H9 (cell line): ENCODE results near the gene GTF2A2. TPM values are rescaled to one million over a fixed set of nuclear protein-coding genes. Genes with fewer than 3 reads are reported as not detected.

ENCODE experiments used
- DNase-seq: peaks from one replicate; pipeline ENCODE4 v3.0.0-alpha.2; 2017
- H2AFZ ChIP-seq: one replicate; pipeline ENCODE4 v1.6.1; 2013; ENCODE audit warnings: mild to moderate bottlenecking, low read length, control low read depth, moderate library complexity
- H2AK5ac ChIP-seq: 2 replicates; pipeline ENCODE4 v1.6.1; 2013; ENCODE audit warnings: low read length, control low read depth, mixed read lengths; ENCODE audit not compliant: insufficient read length
- H2BK120ac ChIP-seq: one replicate; pipeline ENCODE4 v1.6.1; 2013; ENCODE audit warnings: low read depth, mild to moderate bottlenecking, low read length, control low read depth, inconsistent platforms; ENCODE audit not compliant: poor library complexity, severe bottlenecking
- H2BK12ac ChIP-seq: 2 replicates; pipeline ENCODE4 v1.6.1; 2013; ENCODE audit warnings: low read length, control low read depth, mixed read lengths, low read depth; ENCODE audit not compliant: insufficient read length
- H2BK15ac ChIP-seq: 2 replicates; pipeline ENCODE4 v1.6.1; 2013; ENCODE audit warnings: low read depth, low read length, control low read depth
- H2BK20ac ChIP-seq: one replicate; pipeline ENCODE4 v1.6.1; 2013; ENCODE audit warnings: low read depth, mild to moderate bottlenecking, low read length, control low read depth, inconsistent platforms; ENCODE audit not compliant: poor library complexity, severe bottlenecking
- H2BK5ac ChIP-seq: 2 replicates; pipeline ENCODE4 v1.6.1; 2013; ENCODE audit warnings: low read length, control low read depth, mixed read lengths; ENCODE audit not compliant: insufficient read length
- H3K14ac ChIP-seq: 2 replicates; pipeline ENCODE4 v1.6.1; 2013; ENCODE audit warnings: low read length, control low read depth; ENCODE audit not compliant: insufficient read depth
- H3K18ac ChIP-seq: 2 replicates; pipeline ENCODE4 v1.6.1; 2013; ENCODE audit warnings: low read depth, mild to moderate bottlenecking, mixed read lengths, low read length, control low read depth; ENCODE audit not compliant: insufficient read length
- H3K23ac ChIP-seq: 2 replicates; pipeline ENCODE4 v1.6.1; 2013; ENCODE audit warnings: low read length, control low read depth, mixed read lengths, low read depth; ENCODE audit not compliant: insufficient read length
- H3K23me2 ChIP-seq: 2 replicates; pipeline ENCODE4 v1.6.1; 2013; ENCODE audit warnings: low read depth, mild to moderate bottlenecking, mixed read lengths, low read length, control low read depth; ENCODE audit not compliant: insufficient read length, poor library complexity, severe bottlenecking
- H3K27ac ChIP-seq: 2 replicates; pipeline ENCODE4 v1.5.1; 2013; ENCODE audit warnings: low read length, control low read depth, mixed read lengths, low read depth; ENCODE audit not compliant: insufficient read length
- H3K27me3 ChIP-seq: 2 replicates; pipeline ENCODE4 v1.6.1; 2013; ENCODE audit warnings: low read length, control low read depth, inconsistent platforms; ENCODE audit not compliant: insufficient read depth
- H3K4ac ChIP-seq: 2 replicates; pipeline ENCODE4 v1.6.1; 2013; ENCODE audit warnings: low read depth, mild to moderate bottlenecking, control low read depth, inconsistent platforms, low read length, moderate library complexity
- H3K4me1 ChIP-seq: 2 replicates; pipeline ENCODE4 v1.6.1; 2013; ENCODE audit warnings: low read length, control low read depth, inconsistent platforms; ENCODE audit not compliant: insufficient read depth
- H3K4me2 ChIP-seq: 2 replicates; pipeline ENCODE4 v1.6.1; 2013; ENCODE audit warnings: low read length, control low read depth, mixed read lengths; ENCODE audit not compliant: insufficient read length, insufficient read depth
- H3K56ac ChIP-seq: 2 replicates; pipeline ENCODE4 v1.6.1; 2013; ENCODE audit warnings: low read depth, mild to moderate bottlenecking, mixed read lengths, low read length, control low read depth; ENCODE audit not compliant: insufficient read length
- H3K79me1 ChIP-seq: 2 replicates; pipeline ENCODE4 v1.6.1; 2013; ENCODE audit warnings: low read depth, mild to moderate bottlenecking, moderate library complexity, low read length, control low read depth, inconsistent platforms; ENCODE audit not compliant: insufficient read depth, poor library complexity, severe bottlenecking
- H3K79me2 ChIP-seq: 2 replicates; pipeline ENCODE4 v1.6.1; 2013; ENCODE audit warnings: low read length, control low read depth, inconsistent platforms; ENCODE audit not compliant: insufficient read depth
- H3K9ac ChIP-seq: 2 replicates; pipeline ENCODE4 v1.6.1; 2013; ENCODE audit warnings: low read length, control low read depth, mixed read lengths; ENCODE audit not compliant: insufficient read length; ENCODE audit errors: extremely low read depth
- H3K9me3 ChIP-seq: one replicate; pipeline ENCODE4 v1.6.1; 2013; ENCODE audit warnings: low read depth, low read length, inconsistent platforms; ENCODE audit not compliant: control insufficient read depth
- H3T11ph ChIP-seq: one replicate; pipeline ENCODE4 v1.6.1; 2013; ENCODE audit warnings: mild to moderate bottlenecking, low read length, control low read depth, inconsistent platforms
- H4K20me1 ChIP-seq: one replicate; pipeline ENCODE4 v1.6.1; 2013; ENCODE audit not compliant: control insufficient read depth, insufficient read length, insufficient read depth
- H4K5ac ChIP-seq: 2 replicates; pipeline ENCODE4 v1.6.1; 2013; ENCODE audit warnings: low read depth, mild to moderate bottlenecking, mixed read lengths, low read length, control low read depth; ENCODE audit not compliant: insufficient read length
- H4K8ac ChIP-seq: replicated peaks from 2 replicates; pipeline ENCODE4 v1.6.1; 2013; ENCODE audit warnings: low read length, control low read depth, mixed read lengths, low read depth; ENCODE audit not compliant: insufficient read length
- H4K91ac ChIP-seq: 2 replicates; pipeline ENCODE4 v1.6.1; 2013; ENCODE audit warnings: low read depth, mild to moderate bottlenecking, moderate library complexity, mixed read lengths, low read length, control low read depth; ENCODE audit not compliant: insufficient read length
- H3K27ac Mint-ChIP-seq, 3 experiments: 2 replicates in 2 of 3; 3 replicates in 1 of 3; pipeline ENCODE4 v1.8.0; 2020 to 2021; ENCODE audit warnings: mixed read lengths in 3 of 3, mild to moderate bottlenecking in 1 of 3, moderate library complexity in 1 of 3
- H3K27me3 Mint-ChIP-seq: 2 replicates; pipeline ENCODE4 v1.8.0; 2021; ENCODE audit warnings: low read depth, mild to moderate bottlenecking, moderate library complexity, mixed read lengths
- H3K36me3 Mint-ChIP-seq, 3 experiments: 2 replicates in 2 of 3; 3 replicates in 1 of 3; pipeline ENCODE4 v1.8.0; 2020 to 2021; ENCODE audit warnings: low read depth in 3 of 3, mixed read lengths in 3 of 3; ENCODE audit not compliant: insufficient read depth in 1 of 3
- H3K4me1 Mint-ChIP-seq, 2 experiments: 2 replicates each; pipeline ENCODE4 v1.8.0; 2020; ENCODE audit warnings: mixed read lengths in 2 of 2
- H3K4me3 Mint-ChIP-seq, 2 experiments: 2 replicates in 1 of 2; 3 replicates in 1 of 2; pipeline ENCODE4 v1.8.0; 2020 to 2021; ENCODE audit warnings: mild to moderate bottlenecking in 2 of 2, mixed read lengths in 2 of 2, moderate library complexity in 1 of 2
- H3K9me3 Mint-ChIP-seq, 2 experiments: 2 replicates in 1 of 2; 3 replicates in 1 of 2; pipeline ENCODE4 v1.8.0; 2020; ENCODE audit warnings: mild to moderate bottlenecking in 2 of 2, mixed read lengths in 2 of 2, moderate library complexity in 1 of 2
- total RNA-seq: library from RNA; stranded (reverse); gene quantifications from 2 replicates; pipeline ENCODE4 v1.2.1, GENCODE V29; 2021
- TF ChIP-seq, protein P1 (sequence below): fragments of 200-600 bp; sonication (generic); conservative IDR thresholded peaks from 3 replicates; pipeline ENCODE4 v1.8.0; 2021; ENCODE audit warnings: antibody characterized with exemption, mild to moderate bottlenecking

Gene GTF2A2
- total RNA-seq, 1 experiment from 2014 or later: 144 TPM

DNA sequence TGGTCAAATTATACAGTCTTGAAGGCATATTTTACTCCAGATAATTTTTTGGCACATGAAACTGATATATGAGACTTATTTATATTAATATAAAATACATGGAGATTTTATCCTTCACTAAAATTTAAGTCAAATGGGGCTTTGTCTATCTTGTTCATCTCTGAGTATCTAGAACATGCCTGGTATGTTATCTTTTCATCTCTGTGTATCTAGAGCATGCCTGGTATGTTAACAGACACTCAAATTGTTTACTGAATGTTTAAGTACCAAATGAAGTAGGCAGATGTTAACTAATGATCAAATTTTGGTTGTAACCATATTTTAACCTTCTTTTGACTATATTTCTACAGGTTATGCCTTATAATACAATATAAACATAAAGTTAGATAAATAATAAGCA, 7.7 kb downstream of the GTF2A2 start:
- Histone ChIP-seq H3K23ac (no peak overlapping the region), H3K27ac (no peak overlapping the region), H2BK120ac (no peak overlapping the region), H2BK5ac (no peak overlapping the region), H3K23me2 (no peaks in the 10 kb centered on the region), H3T11ph (no peak overlapping the region), H3K56ac (no peak overlapping the region), H2AFZ (no peak overlapping the region), H3K4me1 (no peaks in the 10 kb centered on the region), H3K18ac (no peak overlapping the region), H3K79me1 (peaks cover 3% of the 10 kb centered on the region), H3K14ac (no peak overlapping the region), H3K27me3 (no peaks in the 10 kb centered on the region), H2BK20ac (no peak overlapping the region), H4K91ac (no peak overlapping the region), H3K4me2 (no peak overlapping the region), H2BK15ac (no peak overlapping the region), H3K79me2 (peaks cover 11% of the 10 kb centered on the region; the same call in 1 of the 2 replicates), H4K5ac (no peak overlapping the region), H4K20me1 (no peaks in the 10 kb centered on the region), H4K8ac (no peak overlapping the region), H3K9ac (no peak overlapping the region), H2BK12ac (no peak overlapping the region), H3K4ac (no peak overlapping the region), H3K9me3 (no peaks in the 10 kb centered on the region), H2AK5ac (no peak overlapping the region)
- Mint-ChIP-seq H3K27me3 (no peaks in the 10 kb centered on the region), H3K9me3 (peaks cover 0 to 4% of the 10 kb centered on the region in 2 experiments; a peak in 1 of 5 replicates), H3K36me3 (peaks cover 24 to 40% (median 33%) of the 10 kb centered on the region in 3 experiments), H3K4me1 (no peaks in the 10 kb centered on the region), H3K4me3 (no peak overlapping the region), H3K27ac (no peak overlapping the region)
- DNase-seq: no peak
- TF ChIP-seq, protein P1, sequence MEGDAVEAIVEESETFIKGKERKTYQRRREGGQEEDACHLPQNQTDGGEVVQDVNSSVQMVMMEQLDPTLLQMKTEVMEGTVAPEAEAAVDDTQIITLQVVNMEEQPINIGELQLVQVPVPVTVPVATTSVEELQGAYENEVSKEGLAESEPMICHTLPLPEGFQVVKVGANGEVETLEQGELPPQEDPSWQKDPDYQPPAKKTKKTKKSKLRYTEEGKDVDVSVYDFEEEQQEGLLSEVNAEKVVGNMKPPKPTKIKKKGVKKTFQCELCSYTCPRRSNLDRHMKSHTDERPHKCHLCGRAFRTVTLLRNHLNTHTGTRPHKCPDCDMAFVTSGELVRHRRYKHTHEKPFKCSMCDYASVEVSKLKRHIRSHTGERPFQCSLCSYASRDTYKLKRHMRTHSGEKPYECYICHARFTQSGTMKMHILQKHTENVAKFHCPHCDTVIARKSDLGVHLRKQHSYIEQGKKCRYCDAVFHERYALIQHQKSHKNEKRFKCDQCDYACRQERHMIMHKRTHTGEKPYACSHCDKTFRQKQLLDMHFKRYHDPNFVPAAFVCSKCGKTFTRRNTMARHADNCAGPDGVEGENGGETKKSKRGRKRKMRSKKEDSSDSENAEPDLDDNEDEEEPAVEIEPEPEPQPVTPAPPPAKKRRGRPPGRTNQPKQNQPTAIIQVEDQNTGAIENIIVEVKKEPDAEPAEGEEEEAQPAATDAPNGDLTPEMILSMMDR: no peak
